Brain microvascular endothelial cell (primary cell): Measurements from ENCODE around the gene LAPTM4A.

Experiments used
- DNase-seq: peaks from one replicate; pipeline ENCODE4 v3.0.0-alpha.2; 2020
- H3K27ac ChIP-seq: fragments of 250-450 bp; sonication (Bioruptor Pico); 2 replicates; pipeline ENCODE4 v1.5.1; 2020; ENCODE audit warnings: mild to moderate bottlenecking, moderate library complexity
- H3K27me3 ChIP-seq: fragments of 250-450 bp; sonication (Bioruptor Pico); replicated peaks from 2 replicates; pipeline ENCODE4 v1.5.1; 2020; ENCODE audit warnings: mild to moderate bottlenecking
- H3K36me3 ChIP-seq: fragments of 250-450 bp; sonication (Bioruptor Pico); replicated peaks from 2 replicates; pipeline ENCODE4 v1.5.1; 2020; ENCODE audit warnings: mild to moderate bottlenecking
- H3K4me3 ChIP-seq: 2 replicates; pipeline ENCODE4 v1.5.1; 2011; ENCODE audit warnings: low read depth, mild to moderate bottlenecking, control low read depth, low read length, moderate library complexity
- CTCF ChIP-seq: IDR thresholded peaks from 2 replicates; pipeline ENCODE4 v1.5.1; 2011; ENCODE audit warnings: low read depth, mild to moderate bottlenecking, moderate library complexity, low read length, control low read depth, inconsistent platforms; ENCODE audit errors: missing control alignments
- in situ Hi-C: cut with HindIII; loops from 2 replicates; pipeline ENCODE4 v1.10.0; 2017; ENCODE audit warnings: low sequenced_read_pairs, low pct_ligation_motif_present

Gene LAPTM4A

GRCh38 chr2:20094955-20095354 is 43.5 kb upstream of the LAPTM4A start:
- no peak overlapping the region for H3K4me3 ChIP-seq
- H3K27ac ChIP-seq: no peak overlapping the region
- TF ChIP-seq CTCF: no peak
- H3K27me3 ChIP-seq: no peaks in the 10 kb centered on the region
- in situ Hi-C loops: loop anchor here (10.0 kb wide), 1 partner anchor 70 kb away; no protein-coding TSS in a partner anchor
- DNase-seq: no peak
- H3K36me3 ChIP-seq: no peaks in the 10 kb centered on the region

GRCh38 chr2:20094142-20094755 is 42.8 kb upstream of the LAPTM4A start:
- Histone ChIP-seq H3K27me3 (no peaks in the 10 kb centered on the region), H3K4me3 (no peak overlapping the region), H3K36me3 (no peaks in the 10 kb centered on the region), H3K27ac (no peak overlapping the region)
- in situ Hi-C loops: loop anchor here (10.0 kb wide), 1 partner anchor 69 kb away; no protein-coding TSS in a partner anchor
- TF ChIP-seq CTCF: no peak
- no peak for DNase-seq

GRCh38 chr2:20093263-20094141 is 42.1 kb upstream of the LAPTM4A start:
- Histone ChIP-seq H3K36me3 (no peaks in the 10 kb centered on the region), H3K27ac (no peak overlapping the region), H3K4me3 (no peak overlapping the region), H3K27me3 (no peaks in the 10 kb centered on the region)
- peak; percentile 62 for DNase-seq
- in situ Hi-C loops: loop anchor here (10.0 kb wide), 1 partner anchor 69 kb away; no protein-coding TSS in a partner anchor
- TF ChIP-seq CTCF: peak; percentile 89

- H3K4me3 ChIP-seq: no peak overlapping the region
- no peaks in the 10 kb centered on the region for H3K36me3 ChIP-seq
- H3K27ac ChIP-seq: no peak overlapping the region
- H3K27me3 ChIP-seq: no peaks in the 10 kb centered on the region
- TF ChIP-seq CTCF: no peak
- no peak for DNase-seq
- in situ Hi-C loops: loop anchor here (10.0 kb wide), 1 partner anchor 68 kb away; no protein-coding TSS in a partner anchor
These were observed 41.4 kb upstream of the LAPTM4A start for GRCh38 chr2:20092901-20093235.

GRCh38 chr2:20092226-20092900 is 40.9 kb upstream of the LAPTM4A start:
- no peaks in the 10 kb centered on the region for H3K36me3 ChIP-seq

More at GRCh38 chr2:20092226-20092900, 40.9 kb upstream of the LAPTM4A start:
- TF ChIP-seq CTCF: no peak
- in situ Hi-C loops: loop anchor here (10.0 kb wide), 1 partner anchor 68 kb away; no protein-coding TSS in a partner anchor
- Histone ChIP-seq H3K4me3 (no peak overlapping the region), H3K27me3 (no peaks in the 10 kb centered on the region), H3K27ac (no peak overlapping the region)
- DNase-seq: no peak
